BLaER1 treated with 17β-estradiol and CSF1 and Interleukin-3, amounts not matched to agents 10 nM and 100 nM (cell line): ENCODE results near the gene MTX3.

Source experiments
- H3K27ac ChIP-seq, 11 experiments: shearing (Covaris generic); formaldehyde crosslinking; 2 replicates each; pipeline ENCODE4 v1.8.1; 2022
- H3K27me3 ChIP-seq, 11 experiments: shearing (Covaris generic); formaldehyde crosslinking; 2 replicates each; pipeline ENCODE4 v1.8.1; 2022
- H3K36me3 ChIP-seq, 11 experiments: shearing (Covaris generic); formaldehyde crosslinking; 2 replicates each; pipeline ENCODE4 v1.8.1; 2022
- H3K4me1 ChIP-seq, 10 experiments: shearing (Covaris generic); formaldehyde crosslinking; 2 replicates each; pipeline ENCODE4 v1.8.1; 2022
- H3K4me2 ChIP-seq, 11 experiments: shearing (Covaris generic); formaldehyde crosslinking; 2 replicates each; pipeline ENCODE4 v1.8.1; 2022
- H3K4me3 ChIP-seq, 10 experiments: shearing (Covaris generic); formaldehyde crosslinking; 2 replicates each; pipeline ENCODE4 v1.8.1; 2022
- H3K9ac ChIP-seq, 11 experiments: shearing (Covaris generic); formaldehyde crosslinking; 2 replicates each; pipeline ENCODE4 v1.8.1; 2022
- H3K9me3 ChIP-seq, 11 experiments: shearing (Covaris generic); formaldehyde crosslinking; replicated peaks in 1 of 11; 2 replicates each; pipeline ENCODE4 v1.8.1; 2022
- H4K20me1 ChIP-seq, 11 experiments: shearing (Covaris generic); formaldehyde crosslinking; 2 replicates each; pipeline ENCODE4 v1.8.1; 2022
- Cebpa-rat ChIP-seq, 11 experiments: shearing (Covaris generic); IDR thresholded peaks; 2 replicates each; pipeline ENCODE4 v1.8.1; 2022

The MTX3 gene

DNA sequence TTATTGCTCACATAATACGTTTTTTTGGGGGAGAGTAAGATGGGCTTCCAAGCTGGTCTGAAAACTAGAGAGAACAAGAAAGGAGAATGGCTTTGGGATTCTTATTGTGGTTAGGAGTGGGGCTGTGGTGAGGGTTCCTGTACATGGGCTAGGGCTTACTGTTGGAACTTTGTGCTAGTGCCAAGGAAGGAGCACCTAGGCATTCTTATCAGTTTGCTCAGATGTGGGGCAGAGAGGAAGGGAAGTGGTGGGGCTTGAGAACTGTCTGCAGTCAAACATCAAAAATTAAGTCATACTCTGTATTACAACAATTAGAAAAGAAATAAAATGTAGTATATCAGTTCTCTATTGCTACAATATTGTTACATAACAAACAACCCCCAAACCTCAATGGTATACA lies 40.0 kb upstream of the MTX3 start:
- H3K4me2 ChIP-seq, result no peak overlapping the region; a peak in 1 of 22 replicates
- no peak for TF ChIP-seq Cebpa-rat (IDR thresholded peaks at IDR 0.05)
- H3K9ac ChIP-seq, result no peak overlapping the region
- H3K4me3 ChIP-seq, result no peak overlapping the region
- peaks cover 7 to 19% (median 15%) of the 10 kb centered on the region in 11 experiments; a peak in 19 of 22 replicates for H3K9me3 ChIP-seq
- H3K36me3 ChIP-seq, result no peaks in the 10 kb centered on the region
- H3K27ac ChIP-seq, result no peak overlapping the region
- peaks cover 0 to 7% (median 0%) of the 10 kb centered on the region in 10 experiments; a peak in 2 of 20 replicates for H3K4me1 ChIP-seq
- H4K20me1 ChIP-seq, result no peaks in the 10 kb centered on the region
- no peaks in the 10 kb centered on the region for H3K27me3 ChIP-seq

DNA sequence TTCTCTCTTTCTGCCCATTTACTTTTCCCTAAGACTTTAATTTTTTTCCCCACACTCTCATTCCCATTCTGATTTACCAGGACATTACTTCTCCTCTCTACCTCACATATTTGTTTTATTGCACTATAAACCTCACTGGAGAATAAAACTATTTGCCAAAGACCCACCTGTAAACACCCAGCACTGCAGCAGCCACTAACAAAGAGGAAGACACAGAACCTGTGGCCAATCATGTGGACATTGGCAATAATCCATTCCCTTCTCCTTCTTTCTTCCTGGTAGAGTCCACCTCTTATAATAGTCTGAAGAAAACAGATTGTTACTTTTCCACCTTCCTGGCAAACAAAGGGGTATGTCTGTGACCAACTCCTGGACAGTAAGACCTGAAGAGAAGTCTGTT lies 35.8 kb upstream of the MTX3 start:
- no peak for TF ChIP-seq Cebpa-rat (IDR thresholded peaks at IDR 0.05)
- Histone ChIP-seq H3K4me1 (peaks cover 0 to 7% (median 0%) of the 10 kb centered on the region in 10 experiments; a peak in 2 of 20 replicates), H3K27ac (no peak overlapping the region), H3K9ac (no peak overlapping the region), H3K9me3 (no peaks in the 10 kb centered on the region), H3K4me3 (no peak overlapping the region), H3K27me3 (no peaks in the 10 kb centered on the region), H3K4me2 (no peak overlapping the region), H4K20me1 (no peaks in the 10 kb centered on the region), H3K36me3 (no peaks in the 10 kb centered on the region)

GRCh38 chr5:80025069-80025468 lies 34.0 kb upstream of the MTX3 start:
- H3K27me3 ChIP-seq, result no peaks in the 10 kb centered on the region
- no peaks in the 10 kb centered on the region for H3K4me1 ChIP-seq
- H4K20me1 ChIP-seq, result no peaks in the 10 kb centered on the region
- no peaks in the 10 kb centered on the region for H3K9me3 ChIP-seq
- H3K36me3 ChIP-seq, result no peaks in the 10 kb centered on the region
- H3K4me2 ChIP-seq, result no peak overlapping the region
- TF ChIP-seq Cebpa-rat (IDR thresholded peaks at IDR 0.05), result no peak
- H3K4me3 ChIP-seq, result no peak overlapping the region
- H3K27ac ChIP-seq, result no peak overlapping the region
- H3K9ac ChIP-seq, result no peak overlapping the region

DNA sequence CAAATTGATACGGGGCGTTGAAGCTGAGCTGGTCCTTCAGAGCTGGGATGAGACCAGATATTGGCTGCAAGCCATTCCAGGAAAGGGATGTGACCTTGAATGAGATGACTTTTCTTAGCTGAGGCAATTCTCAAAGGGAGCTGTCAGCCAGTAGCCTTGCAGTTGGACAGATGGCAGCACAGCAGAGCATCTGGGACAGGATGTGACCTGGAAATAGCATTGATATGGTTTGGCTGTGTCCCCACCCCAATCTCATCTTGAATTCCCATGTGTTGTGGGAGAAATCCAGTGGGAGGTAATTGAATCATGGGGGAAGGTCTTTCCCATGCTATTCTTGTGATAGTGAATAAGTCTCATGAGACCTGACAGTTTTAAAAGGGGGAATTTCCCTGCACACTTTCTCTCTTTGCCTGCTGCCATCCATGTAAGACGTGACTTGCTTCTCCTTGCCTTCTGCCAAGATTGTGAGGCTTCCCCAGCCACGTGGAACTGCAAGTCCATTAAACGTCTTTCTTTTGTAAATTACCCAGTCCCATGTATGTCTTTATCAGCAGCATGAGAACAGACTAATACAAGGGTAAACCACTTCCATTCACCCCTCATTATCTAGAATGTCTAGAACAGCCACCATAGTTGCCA lies 19.8 kb upstream of the MTX3 start:
- Histone ChIP-seq H3K4me3 (0 out of 20 replicates have a peak overlapping the region, but pooled peaks of 1 of the 10 experiments have one; percentile 1), H3K4me1 (peaks cover 0 to 4% (median 0%) of the 10 kb centered on the region in 10 experiments; a peak in 1 of 20 replicates)

DNA sequence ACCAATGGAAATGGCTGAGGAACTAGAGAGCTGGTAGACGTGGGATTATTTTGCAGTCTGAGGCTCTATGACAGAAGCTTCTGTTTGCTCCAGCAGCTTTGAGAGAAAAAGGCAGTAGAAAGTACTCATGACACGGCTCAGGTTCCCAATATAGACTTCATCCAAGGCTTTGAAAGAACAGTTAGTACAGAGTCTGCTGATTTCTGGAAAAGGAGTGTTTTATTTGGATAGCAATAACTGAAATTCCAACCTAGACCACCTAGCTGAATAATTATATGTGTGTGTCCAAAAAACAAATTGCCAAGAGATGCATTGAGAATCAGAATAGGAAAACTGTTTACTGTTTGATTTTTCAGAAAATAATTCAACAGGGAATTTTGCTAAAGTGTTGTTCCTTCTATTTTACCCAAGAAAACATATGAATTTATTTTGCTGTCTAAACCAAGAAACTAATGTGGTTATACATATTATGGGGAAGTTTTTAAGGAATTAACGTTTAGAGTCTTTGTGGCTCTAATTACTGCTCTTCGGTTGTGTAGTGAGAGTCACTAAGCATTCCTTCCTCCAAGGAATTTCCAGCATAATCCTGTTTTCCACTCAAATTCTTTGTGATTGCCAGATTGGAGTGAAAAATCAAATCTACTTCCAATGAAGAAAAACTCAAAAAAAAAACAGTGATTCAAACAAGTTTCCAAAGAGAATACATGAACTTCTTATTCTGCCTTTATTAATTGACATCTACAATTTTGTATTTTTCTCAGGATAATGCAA lies 18.1 kb upstream of the MTX3 start:
- H3K27ac ChIP-seq, result no peak overlapping the region
- peaks cover 20 to 40% (median 31%) of the 10 kb centered on the region in 11 experiments for H3K9me3 ChIP-seq
- peaks cover 0 to 4% (median 0%) of the 10 kb centered on the region in 10 experiments; a peak in 1 of 20 replicates for H3K4me1 ChIP-seq
- no peaks in the 10 kb centered on the region for H4K20me1 ChIP-seq
- H3K36me3 ChIP-seq, result no peaks in the 10 kb centered on the region
- no peak overlapping the region for H3K4me2 ChIP-seq
- no peak for TF ChIP-seq Cebpa-rat (IDR thresholded peaks at IDR 0.05)
- no peak overlapping the region for H3K4me3 ChIP-seq
- no peaks in the 10 kb centered on the region for H3K27me3 ChIP-seq
- no peak overlapping the region for H3K9ac ChIP-seq

More for the DNA sequence above, 19.8 kb upstream of the MTX3 start:
- Histone ChIP-seq H3K9me3 (peaks cover 20 to 39% (median 31%) of the 10 kb centered on the region in 11 experiments), H3K27me3 (no peaks in the 10 kb centered on the region), H3K36me3 (no peaks in the 10 kb centered on the region), H3K27ac (no peak overlapping the region), H3K4me2 (no peak overlapping the region), H3K9ac (no peak overlapping the region), H4K20me1 (no peaks in the 10 kb centered on the region)
- TF ChIP-seq Cebpa-rat (IDR thresholded peaks at IDR 0.05), result no peak

DNA sequence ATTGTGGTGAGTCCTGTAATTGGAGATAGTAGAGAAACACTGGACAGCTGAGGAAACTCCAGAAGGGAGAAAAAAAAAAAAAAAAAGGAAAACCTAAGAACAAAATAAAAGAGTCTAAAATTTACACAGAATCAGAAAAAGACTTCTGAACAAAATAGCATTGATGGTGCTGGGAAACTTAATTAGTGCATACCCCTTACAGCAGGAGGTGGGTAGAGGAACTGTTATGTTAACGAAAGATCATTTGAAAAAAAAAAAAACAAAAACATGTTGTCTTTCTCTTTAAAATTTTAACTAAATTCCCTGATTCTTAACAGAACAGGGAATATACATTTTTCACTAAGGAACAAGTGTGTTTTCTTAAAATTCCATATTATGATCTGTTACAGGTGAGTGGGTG lies 11.6 kb upstream of the MTX3 start:
- TF ChIP-seq Cebpa-rat (IDR thresholded peaks at IDR 0.05), result no peak

DNA sequence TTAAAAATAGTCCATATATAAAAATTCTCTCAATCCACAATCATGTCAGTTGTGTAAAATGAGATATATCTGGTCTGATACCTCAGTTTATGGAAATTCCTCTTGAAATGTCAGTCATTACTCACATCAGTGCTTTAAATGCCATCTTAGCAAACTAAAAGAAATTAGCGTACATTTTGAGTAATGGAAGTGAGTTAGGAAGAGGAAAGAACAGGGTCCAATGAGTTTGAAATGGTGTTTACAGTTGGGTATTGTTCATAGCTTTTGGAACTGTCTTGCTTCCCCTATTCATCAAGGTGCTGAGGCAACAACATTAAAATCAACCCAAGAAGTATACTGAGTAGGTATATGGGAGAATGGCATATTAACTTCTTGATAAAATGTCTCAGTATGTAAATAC lies 8.7 kb upstream of the MTX3 start:
- H3K27ac ChIP-seq, result no peak overlapping the region
- H3K4me3 ChIP-seq, result no peak overlapping the region
- H3K9ac ChIP-seq, result no peak overlapping the region
- no peaks in the 10 kb centered on the region for H3K36me3 ChIP-seq
- no peak overlapping the region for H3K4me2 ChIP-seq
- TF ChIP-seq Cebpa-rat (IDR thresholded peaks at IDR 0.05), result no peak
- H3K27me3 ChIP-seq, result no peaks in the 10 kb centered on the region
- H4K20me1 ChIP-seq, result no peaks in the 10 kb centered on the region
- H3K9me3 ChIP-seq, result no peaks in the 10 kb centered on the region
- H3K4me1 ChIP-seq, result no peaks in the 10 kb centered on the region

More for the DNA sequence above, 11.6 kb upstream of the MTX3 start:
- Histone ChIP-seq H3K4me1 (no peaks in the 10 kb centered on the region), H3K4me2 (no peak overlapping the region), H3K9me3 (peaks cover 0 to 9% (median 0%) of the 10 kb centered on the region in 11 experiments; a peak in 2 of 22 replicates), H3K27me3 (no peaks in the 10 kb centered on the region), H4K20me1 (no peaks in the 10 kb centered on the region), H3K27ac (no peak overlapping the region), H3K4me3 (no peak overlapping the region), H3K9ac (no peak overlapping the region), H3K36me3 (no peaks in the 10 kb centered on the region)

DNA sequence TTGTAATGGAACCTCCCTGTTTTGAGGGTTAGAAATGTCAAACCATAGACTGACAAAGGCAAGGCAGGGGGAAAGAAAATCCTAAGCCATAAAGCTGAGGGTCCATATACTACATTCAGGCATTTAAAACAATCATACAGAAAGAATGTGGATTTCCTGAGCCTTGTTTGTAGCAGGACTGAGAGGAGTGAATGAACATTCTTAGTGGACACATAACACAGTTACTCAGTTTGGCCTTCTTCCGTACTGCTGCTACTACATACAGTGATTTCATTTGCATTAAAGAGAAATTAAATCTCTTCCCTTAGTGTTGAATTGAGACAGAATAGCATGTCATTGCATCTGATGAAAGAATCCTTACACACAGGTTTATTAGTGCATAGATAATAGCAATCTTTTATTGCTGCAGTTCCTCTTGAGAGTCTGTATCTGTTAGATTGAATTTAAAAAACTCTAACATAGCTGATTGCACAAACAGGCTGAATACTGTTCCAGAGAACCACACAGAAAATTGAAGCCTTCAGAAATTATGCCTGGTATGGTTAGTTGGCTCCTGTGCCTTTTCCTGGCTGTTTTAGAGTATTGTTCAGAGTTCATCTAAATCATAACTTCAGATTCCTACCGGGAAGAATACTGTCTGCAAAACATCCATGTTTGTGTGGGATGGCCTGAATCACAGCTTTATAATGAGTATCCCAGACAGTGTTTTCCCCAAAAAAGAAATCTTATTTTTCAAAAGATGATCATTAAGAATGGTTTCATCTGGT lies 2.0 kb upstream of the MTX3 start:
- H4K20me1 ChIP-seq, result no peaks in the 10 kb centered on the region
- no peak overlapping the region for H3K9ac ChIP-seq
- TF ChIP-seq Cebpa-rat (IDR thresholded peaks at IDR 0.05), result no peak
- H3K4me2 ChIP-seq, result no peak overlapping the region
- H3K27ac ChIP-seq, result no peak overlapping the region
- H3K27me3 ChIP-seq, result no peaks in the 10 kb centered on the region
- no peaks in the 10 kb centered on the region for H3K36me3 ChIP-seq
- peaks cover 14 to 23% (median 18%) of the 10 kb centered on the region in 11 experiments for H3K9me3 ChIP-seq
- no peaks in the 10 kb centered on the region for H3K4me1 ChIP-seq
- H3K4me3 ChIP-seq, result no peak overlapping the region

DNA sequence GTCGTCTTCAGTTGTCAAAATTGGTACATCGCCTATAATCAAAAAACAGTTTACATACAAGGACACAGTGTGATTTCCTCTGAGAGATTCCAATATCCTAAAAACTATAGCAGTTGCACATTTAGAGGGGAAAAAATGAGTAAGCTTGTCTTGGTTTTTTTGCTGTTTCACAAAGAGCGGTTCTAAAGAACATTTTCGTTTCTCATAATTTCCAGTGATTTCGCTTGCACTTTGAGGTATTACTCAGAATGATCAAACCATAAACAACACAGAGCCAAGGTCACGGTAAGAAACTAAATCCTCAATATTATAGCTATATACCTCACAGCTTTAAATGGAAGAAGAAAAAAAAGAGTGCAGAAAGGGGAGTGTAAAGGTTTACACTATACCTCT lies 861 bp downstream of the MTX3 start:
- Histone ChIP-seq H3K27me3 (no peaks in the 10 kb centered on the region), H3K4me2 (no peak overlapping the region), H3K36me3 (no peaks in the 10 kb centered on the region), H3K4me3 (0 out of 20 replicates have a peak overlapping the region, but pooled peaks of 1 of the 10 experiments have one; percentile 7), H4K20me1 (no peaks in the 10 kb centered on the region), H3K4me1 (no peaks in the 10 kb centered on the region), H3K27ac (no peak overlapping the region), H3K9me3 (peaks cover 15 to 25% (median 18%) of the 10 kb centered on the region in 11 experiments), H3K9ac (no peak overlapping the region)
- no peak for TF ChIP-seq Cebpa-rat (IDR thresholded peaks at IDR 0.05)
